Loucy (cell line): ENCODE results near the gene SPRY4.

Experiments used
- EZH2phosphoT487 ChIP-seq: fragments of 200-600 bp; IDR thresholded peaks from 2 replicates; pipeline ENCODE4 v1.6.1; 2018; ENCODE audit warnings: antibody characterized with exemption, mild to moderate bottlenecking, moderate library complexity, borderline replicate concordance
- TF ChIP-seq, protein P1 (sequence below): fragments of 200-600 bp; sonication (generic); conservative IDR thresholded peaks from 2 replicates; pipeline ENCODE4 v1.5.1; 2014; ENCODE audit warnings: mild to moderate bottlenecking, antibody characterized with exemption, low read length

DNA sequence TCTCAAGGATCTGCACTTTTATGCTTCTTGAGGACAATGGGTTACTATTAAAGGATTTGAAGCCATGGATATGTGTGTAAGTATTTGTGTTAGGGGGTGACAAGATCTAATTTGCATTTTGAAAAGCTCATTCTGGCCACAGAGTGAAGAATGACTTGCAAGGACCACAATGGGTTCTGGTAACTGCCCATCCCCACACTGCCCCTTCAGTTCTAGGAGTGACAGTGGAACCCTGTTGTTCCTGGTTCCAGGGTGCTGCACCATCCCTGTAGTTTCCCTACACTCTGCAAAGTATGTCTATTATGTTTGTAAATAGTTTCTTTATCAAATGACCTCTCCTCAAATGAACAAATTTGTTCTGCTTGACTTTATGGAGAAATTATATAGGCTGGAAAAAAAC is 9.7 kb upstream of the SPRY4 start:
- TF ChIP-seq, protein P1, sequence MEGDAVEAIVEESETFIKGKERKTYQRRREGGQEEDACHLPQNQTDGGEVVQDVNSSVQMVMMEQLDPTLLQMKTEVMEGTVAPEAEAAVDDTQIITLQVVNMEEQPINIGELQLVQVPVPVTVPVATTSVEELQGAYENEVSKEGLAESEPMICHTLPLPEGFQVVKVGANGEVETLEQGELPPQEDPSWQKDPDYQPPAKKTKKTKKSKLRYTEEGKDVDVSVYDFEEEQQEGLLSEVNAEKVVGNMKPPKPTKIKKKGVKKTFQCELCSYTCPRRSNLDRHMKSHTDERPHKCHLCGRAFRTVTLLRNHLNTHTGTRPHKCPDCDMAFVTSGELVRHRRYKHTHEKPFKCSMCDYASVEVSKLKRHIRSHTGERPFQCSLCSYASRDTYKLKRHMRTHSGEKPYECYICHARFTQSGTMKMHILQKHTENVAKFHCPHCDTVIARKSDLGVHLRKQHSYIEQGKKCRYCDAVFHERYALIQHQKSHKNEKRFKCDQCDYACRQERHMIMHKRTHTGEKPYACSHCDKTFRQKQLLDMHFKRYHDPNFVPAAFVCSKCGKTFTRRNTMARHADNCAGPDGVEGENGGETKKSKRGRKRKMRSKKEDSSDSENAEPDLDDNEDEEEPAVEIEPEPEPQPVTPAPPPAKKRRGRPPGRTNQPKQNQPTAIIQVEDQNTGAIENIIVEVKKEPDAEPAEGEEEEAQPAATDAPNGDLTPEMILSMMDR, result no peak
- TF ChIP-seq EZH2phosphoT487, result no peak
